H9 (cell line): ENCODE measurements around the gene LRRK1. TPM values are rescaled to one million over a fixed set of nuclear protein-coding genes. Genes with fewer than 3 reads are reported as not detected.

Source experiments
- DNase-seq: peaks from one replicate; pipeline ENCODE4 v3.0.0-alpha.2; 2017
- H2AFZ ChIP-seq: one replicate; pipeline ENCODE4 v1.6.1; 2013; ENCODE audit warnings: mild to moderate bottlenecking, low read length, control low read depth, moderate library complexity
- H2AK5ac ChIP-seq: 2 replicates; pipeline ENCODE4 v1.6.1; 2013; ENCODE audit warnings: low read length, control low read depth, mixed read lengths; ENCODE audit not compliant: insufficient read length
- H2BK120ac ChIP-seq: one replicate; pipeline ENCODE4 v1.6.1; 2013; ENCODE audit warnings: low read depth, mild to moderate bottlenecking, low read length, control low read depth, inconsistent platforms; ENCODE audit not compliant: poor library complexity, severe bottlenecking
- H2BK12ac ChIP-seq: 2 replicates; pipeline ENCODE4 v1.6.1; 2013; ENCODE audit warnings: low read length, control low read depth, mixed read lengths, low read depth; ENCODE audit not compliant: insufficient read length
- H2BK15ac ChIP-seq: 2 replicates; pipeline ENCODE4 v1.6.1; 2013; ENCODE audit warnings: low read depth, low read length, control low read depth
- H2BK20ac ChIP-seq: one replicate; pipeline ENCODE4 v1.6.1; 2013; ENCODE audit warnings: low read depth, mild to moderate bottlenecking, low read length, control low read depth, inconsistent platforms; ENCODE audit not compliant: poor library complexity, severe bottlenecking
- H2BK5ac ChIP-seq: 2 replicates; pipeline ENCODE4 v1.6.1; 2013; ENCODE audit warnings: low read length, control low read depth, mixed read lengths; ENCODE audit not compliant: insufficient read length
- H3K14ac ChIP-seq: 2 replicates; pipeline ENCODE4 v1.6.1; 2013; ENCODE audit warnings: low read length, control low read depth; ENCODE audit not compliant: insufficient read depth
- H3K18ac ChIP-seq: 2 replicates; pipeline ENCODE4 v1.6.1; 2013; ENCODE audit warnings: low read depth, mild to moderate bottlenecking, mixed read lengths, low read length, control low read depth; ENCODE audit not compliant: insufficient read length
- H3K23ac ChIP-seq: 2 replicates; pipeline ENCODE4 v1.6.1; 2013; ENCODE audit warnings: low read length, control low read depth, mixed read lengths, low read depth; ENCODE audit not compliant: insufficient read length
- H3K23me2 ChIP-seq: 2 replicates; pipeline ENCODE4 v1.6.1; 2013; ENCODE audit warnings: low read depth, mild to moderate bottlenecking, mixed read lengths, low read length, control low read depth; ENCODE audit not compliant: insufficient read length, poor library complexity, severe bottlenecking
- H3K27ac ChIP-seq: 2 replicates; pipeline ENCODE4 v1.5.1; 2013; ENCODE audit warnings: low read length, control low read depth, mixed read lengths, low read depth; ENCODE audit not compliant: insufficient read length
- H3K27me3 ChIP-seq: 2 replicates; pipeline ENCODE4 v1.6.1; 2013; ENCODE audit warnings: low read length, control low read depth, inconsistent platforms; ENCODE audit not compliant: insufficient read depth
- H3K4ac ChIP-seq: 2 replicates; pipeline ENCODE4 v1.6.1; 2013; ENCODE audit warnings: low read depth, mild to moderate bottlenecking, control low read depth, inconsistent platforms, low read length, moderate library complexity
- H3K4me1 ChIP-seq: 2 replicates; pipeline ENCODE4 v1.6.1; 2013; ENCODE audit warnings: low read length, control low read depth, inconsistent platforms; ENCODE audit not compliant: insufficient read depth
- H3K4me2 ChIP-seq: 2 replicates; pipeline ENCODE4 v1.6.1; 2013; ENCODE audit warnings: low read length, control low read depth, mixed read lengths; ENCODE audit not compliant: insufficient read length, insufficient read depth
- H3K56ac ChIP-seq: 2 replicates; pipeline ENCODE4 v1.6.1; 2013; ENCODE audit warnings: low read depth, mild to moderate bottlenecking, mixed read lengths, low read length, control low read depth; ENCODE audit not compliant: insufficient read length
- H3K79me1 ChIP-seq: 2 replicates; pipeline ENCODE4 v1.6.1; 2013; ENCODE audit warnings: low read depth, mild to moderate bottlenecking, moderate library complexity, low read length, control low read depth, inconsistent platforms; ENCODE audit not compliant: insufficient read depth, poor library complexity, severe bottlenecking
- H3K79me2 ChIP-seq: 2 replicates; pipeline ENCODE4 v1.6.1; 2013; ENCODE audit warnings: low read length, control low read depth, inconsistent platforms; ENCODE audit not compliant: insufficient read depth
- H3K9ac ChIP-seq: 2 replicates; pipeline ENCODE4 v1.6.1; 2013; ENCODE audit warnings: low read length, control low read depth, mixed read lengths; ENCODE audit not compliant: insufficient read length; ENCODE audit errors: extremely low read depth
- H3K9me3 ChIP-seq: one replicate; pipeline ENCODE4 v1.6.1; 2013; ENCODE audit warnings: low read depth, low read length, inconsistent platforms; ENCODE audit not compliant: control insufficient read depth
- H3T11ph ChIP-seq: one replicate; pipeline ENCODE4 v1.6.1; 2013; ENCODE audit warnings: mild to moderate bottlenecking, low read length, control low read depth, inconsistent platforms
- H4K20me1 ChIP-seq: one replicate; pipeline ENCODE4 v1.6.1; 2013; ENCODE audit not compliant: control insufficient read depth, insufficient read length, insufficient read depth
- H4K5ac ChIP-seq: 2 replicates; pipeline ENCODE4 v1.6.1; 2013; ENCODE audit warnings: low read depth, mild to moderate bottlenecking, mixed read lengths, low read length, control low read depth; ENCODE audit not compliant: insufficient read length
- H4K8ac ChIP-seq: replicated peaks from 2 replicates; pipeline ENCODE4 v1.6.1; 2013; ENCODE audit warnings: low read length, control low read depth, mixed read lengths, low read depth; ENCODE audit not compliant: insufficient read length
- H4K91ac ChIP-seq: 2 replicates; pipeline ENCODE4 v1.6.1; 2013; ENCODE audit warnings: low read depth, mild to moderate bottlenecking, moderate library complexity, mixed read lengths, low read length, control low read depth; ENCODE audit not compliant: insufficient read length
- H3K27ac Mint-ChIP-seq, 3 experiments: 2 replicates in 2 of 3; 3 replicates in 1 of 3; pipeline ENCODE4 v1.8.0; 2020 to 2021; ENCODE audit warnings: mixed read lengths in 3 of 3, mild to moderate bottlenecking in 1 of 3, moderate library complexity in 1 of 3
- H3K27me3 Mint-ChIP-seq: 2 replicates; pipeline ENCODE4 v1.8.0; 2021; ENCODE audit warnings: low read depth, mild to moderate bottlenecking, moderate library complexity, mixed read lengths
- H3K36me3 Mint-ChIP-seq, 3 experiments: 2 replicates in 2 of 3; 3 replicates in 1 of 3; pipeline ENCODE4 v1.8.0; 2020 to 2021; ENCODE audit warnings: low read depth in 3 of 3, mixed read lengths in 3 of 3; ENCODE audit not compliant: insufficient read depth in 1 of 3
- H3K4me1 Mint-ChIP-seq, 2 experiments: 2 replicates each; pipeline ENCODE4 v1.8.0; 2020; ENCODE audit warnings: mixed read lengths in 2 of 2
- H3K4me3 Mint-ChIP-seq, 2 experiments: 2 replicates in 1 of 2; 3 replicates in 1 of 2; pipeline ENCODE4 v1.8.0; 2020 to 2021; ENCODE audit warnings: mild to moderate bottlenecking in 2 of 2, mixed read lengths in 2 of 2, moderate library complexity in 1 of 2
- H3K9me3 Mint-ChIP-seq, 2 experiments: 2 replicates in 1 of 2; 3 replicates in 1 of 2; pipeline ENCODE4 v1.8.0; 2020; ENCODE audit warnings: mild to moderate bottlenecking in 2 of 2, mixed read lengths in 2 of 2, moderate library complexity in 1 of 2
- CTCF ChIP-seq: fragments of 200-600 bp; sonication (generic); conservative IDR thresholded peaks from 3 replicates; pipeline ENCODE4 v1.8.0; 2021; ENCODE audit warnings: antibody characterized with exemption, mild to moderate bottlenecking
- WGBS: extraction: QIAGEN DNeasy Blood & Tissue Kit; methylation state at CpG from one replicate; pipeline ENCODE4 v1.1.7; 2013; ENCODE audit warnings: missing lambda C conversion rate, low lambda C conversion rate, mixed read lengths; ENCODE audit not compliant: insufficient read length; ENCODE audit errors: extremely low coverage; 5-methylcytosine and 5-hydroxymethylcytosine counted together
- total RNA-seq: library from RNA; stranded (reverse); gene quantifications from 2 replicates; pipeline ENCODE4 v1.2.1, GENCODE V29; 2021

The LRRK1 gene
- total RNA-seq, 1 experiment from 2014 or later, result 4.0 TPM

- Histone ChIP-seq H4K20me1 (no peaks in the 10 kb centered on the region), H3K4ac (no peak overlapping the region), H2BK5ac (no peak overlapping the region), H2BK12ac (no peak overlapping the region), H4K8ac (no peak overlapping the region), H3K14ac (no peak overlapping the region; the same call in 1 of the 2 replicates), H2AFZ (no peak overlapping the region), H3K79me1 (no peaks in the 10 kb centered on the region), H3K9me3 (no peaks in the 10 kb centered on the region), H3K56ac (no peak overlapping the region), H3K79me2 (no peaks in the 10 kb centered on the region), H3K27me3 (no peaks in the 10 kb centered on the region), H2BK20ac (no peak overlapping the region), H3K4me2 (no peak overlapping the region), H2BK120ac (no peak overlapping the region), H3K18ac (no peak overlapping the region), H3K23me2 (no peaks in the 10 kb centered on the region), H2AK5ac (no peak overlapping the region), H3T11ph (no peak overlapping the region), H4K91ac (no peak overlapping the region), H2BK15ac (no peak overlapping the region), H4K5ac (no peak overlapping the region), H3K4me1 (peaks cover 9% of the 10 kb centered on the region; the same call in 1 of the 2 replicates), H3K23ac (no peak overlapping the region), H3K9ac (no peak overlapping the region), H3K27ac (no peak overlapping the region)
- H3K9me3 Mint-ChIP-seq, result peaks cover 14 to 19% of the 10 kb centered on the region in 2 experiments
- DNase-seq, result peak; percentile 82
- H3K36me3 Mint-ChIP-seq, result peaks cover 14 to 18% (median 15%) of the 10 kb centered on the region in 3 experiments
- no peak for TF ChIP-seq CTCF
- peak overlapping the region; percentile 15 to 31; a peak in 1 of 5 replicates for H3K4me3 Mint-ChIP-seq
- H3K4me1 Mint-ChIP-seq, result peaks cover 51 to 61% of the 10 kb centered on the region in 2 experiments
- whole genome bisulfite sequencing, result no CpG with 5 or more reads among the region's 18 CpGs
- peaks cover 15% of the 10 kb centered on the region for H3K27me3 Mint-ChIP-seq
- peak overlapping the region; percentile 24 to 94 (median 78); a peak in 5 of 7 replicates for H3K27ac Mint-ChIP-seq
Measured at GRCh38 chr15:101062471-101063171, 143.5 kb downstream of the LRRK1 start.
